ENCODE data around the gene CTSA.

GRCh38 chr20:45910670-45911485 lies 19.7 kb downstream of the CTSA start:
- TF ChIP-seq CTCF (conservative IDR thresholded peaks at IDR 0.05): no peak
- TF ChIP-seq ZFX (IDR thresholded peaks at IDR 0.05): no peak

All from C4-2B (cell line).